Measurements from ENCODE around the gene TRAP1.

TRAP1 gene

DNA sequence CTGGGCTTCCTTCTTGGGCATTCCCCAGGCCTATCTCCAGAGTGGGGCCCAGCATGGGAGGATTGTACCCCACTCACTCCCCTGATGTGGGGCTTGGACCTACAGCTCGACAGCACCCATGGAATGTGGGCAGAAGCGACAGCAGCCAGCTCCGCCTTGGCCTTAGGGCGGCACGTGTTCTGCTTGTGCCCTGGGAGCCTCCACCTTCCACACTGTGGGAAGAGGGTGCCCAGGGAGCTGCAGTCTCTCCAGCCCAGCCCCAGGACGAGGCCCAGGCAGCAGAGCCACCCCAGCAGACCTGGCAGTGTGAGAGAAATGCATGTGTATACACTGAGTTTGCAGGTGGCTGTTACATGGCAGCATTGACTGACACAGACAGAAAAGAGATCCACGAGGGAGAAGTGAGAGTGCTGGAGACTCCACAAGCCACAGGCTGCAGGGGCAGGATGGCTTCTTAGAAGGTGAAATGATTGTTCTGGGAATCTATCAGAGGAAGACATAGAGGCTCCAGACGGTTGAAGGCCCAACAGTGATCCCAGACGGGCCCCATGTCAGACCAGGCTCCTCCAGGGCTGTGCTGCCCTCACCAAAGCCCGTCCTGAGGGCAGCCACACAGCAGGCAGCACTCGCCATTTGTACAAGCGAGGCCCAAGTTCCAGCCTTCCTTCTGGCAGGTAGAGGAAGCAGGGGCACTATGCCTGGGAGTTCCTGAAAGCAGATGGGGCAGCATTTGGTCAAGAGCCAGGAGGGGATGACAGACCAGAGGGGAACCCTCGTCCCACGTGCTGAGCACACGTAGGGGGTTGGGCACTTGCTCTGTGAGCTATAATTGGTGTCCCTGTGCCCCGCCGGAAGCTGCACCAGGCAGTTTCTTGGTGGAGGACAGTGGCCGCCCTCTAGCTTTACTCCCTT, 65.6 kb downstream of the TRAP1 start:
- DNase-seq (ENCODE audit: low spot score) = no peak

DNA sequence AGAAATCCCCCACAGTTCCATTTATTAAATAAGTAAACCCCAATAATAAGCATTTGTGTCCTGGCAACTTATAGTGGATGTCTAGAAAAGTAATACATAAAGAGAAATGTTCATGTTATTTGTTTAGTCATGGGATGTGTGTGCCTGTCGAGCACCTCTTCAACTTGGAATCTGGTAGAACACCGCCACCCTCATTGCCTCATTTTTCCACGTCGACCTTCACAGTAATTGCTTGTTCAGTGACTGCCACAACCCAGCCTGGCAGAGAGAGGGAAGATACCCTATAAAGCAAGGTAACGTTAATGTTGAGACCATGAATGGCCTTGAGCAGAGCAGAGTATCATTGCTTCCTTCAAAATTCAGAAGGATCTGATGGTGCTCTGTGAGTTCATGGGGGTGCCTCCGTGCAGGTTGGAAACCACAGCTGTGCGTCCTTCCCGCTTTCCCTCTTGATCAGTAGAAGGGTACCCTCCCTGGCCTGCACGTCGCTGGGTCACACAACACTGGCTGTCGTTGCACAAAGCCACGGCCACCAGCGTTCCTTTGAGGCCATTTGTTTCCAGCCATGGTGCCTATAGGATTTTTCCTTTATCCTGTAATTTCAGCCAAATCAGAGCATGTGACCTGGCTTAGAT, 66.6 kb downstream of the TRAP1 start:
- DNase-seq (ENCODE audit: low spot score) = no peak

DNA sequence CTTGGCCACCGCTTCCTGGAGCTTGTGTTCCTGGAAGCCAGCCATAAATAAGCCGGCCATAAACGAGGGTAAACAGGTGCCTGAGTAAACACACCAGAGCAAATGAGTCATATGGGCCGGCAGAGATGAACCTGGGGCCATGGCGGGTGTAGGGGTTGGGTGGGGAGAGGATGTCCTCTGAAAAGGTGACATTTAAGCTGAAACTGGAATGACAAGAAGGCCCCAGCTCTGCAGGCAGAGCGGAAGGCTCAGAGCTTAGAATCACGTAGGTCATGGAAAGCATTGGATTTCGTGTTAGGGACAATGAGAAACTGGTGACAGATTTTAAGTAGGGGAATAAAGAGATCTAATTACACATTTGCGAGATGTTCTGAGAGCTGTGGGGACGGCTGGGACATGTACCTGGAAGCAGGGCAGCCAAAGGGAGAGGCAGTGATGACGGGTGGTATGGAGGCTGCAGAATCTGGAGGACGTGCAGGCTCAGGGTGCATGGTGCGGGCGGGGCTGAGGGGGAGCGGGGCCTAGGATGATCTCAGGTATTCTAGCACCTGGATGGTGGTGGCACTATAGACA, 70.9 kb downstream of the TRAP1 start:
- no peak for DNase-seq (ENCODE audit: low spot score)

DNA sequence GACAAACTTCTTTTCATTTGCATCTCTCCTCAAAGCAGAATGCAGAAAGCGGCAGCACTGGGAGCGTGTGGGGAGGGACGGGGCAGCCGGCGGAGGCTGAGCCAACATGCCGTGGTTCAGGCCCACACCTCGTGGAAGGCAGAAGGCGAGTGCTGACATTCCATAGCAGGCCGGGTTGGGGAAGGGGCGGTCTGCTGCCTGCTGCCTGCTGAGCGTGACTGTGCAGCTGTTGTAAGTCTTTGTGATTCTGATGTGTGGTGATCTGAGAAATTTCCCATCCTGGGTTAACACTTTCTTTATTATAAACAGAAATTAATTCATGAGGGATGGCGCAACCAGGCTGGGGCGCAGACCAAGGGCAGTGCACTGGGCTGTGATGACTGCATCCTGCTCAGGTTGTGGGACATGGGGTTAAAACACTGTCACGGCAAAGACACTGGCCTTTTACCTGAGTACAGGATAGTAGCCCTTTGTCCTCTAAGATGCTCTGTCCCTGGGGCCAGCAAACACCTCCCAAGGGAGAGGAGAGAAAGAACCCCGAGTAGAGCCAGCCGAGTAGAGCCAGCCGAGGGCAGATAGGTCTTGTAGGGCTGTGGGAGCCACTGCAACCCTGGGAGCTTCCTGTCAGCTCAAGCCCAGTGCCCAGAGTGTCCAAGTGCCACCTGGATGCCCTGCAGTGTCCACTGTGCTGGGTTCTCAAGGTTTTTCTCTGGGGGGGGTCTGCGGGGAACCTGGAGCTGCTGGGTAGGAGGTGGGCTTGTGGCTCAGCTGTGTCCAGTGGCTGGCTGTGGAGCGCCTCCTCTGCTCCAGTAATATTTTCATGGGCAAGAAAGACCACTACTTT, 71.6 kb downstream of the TRAP1 start:
- no peak for DNase-seq (ENCODE audit: low spot score)

GRCh38 chr16:3645108-3645503, 72.2 kb downstream of the TRAP1 start:
- DNase-seq (ENCODE audit: low spot score) = no peak

DNA sequence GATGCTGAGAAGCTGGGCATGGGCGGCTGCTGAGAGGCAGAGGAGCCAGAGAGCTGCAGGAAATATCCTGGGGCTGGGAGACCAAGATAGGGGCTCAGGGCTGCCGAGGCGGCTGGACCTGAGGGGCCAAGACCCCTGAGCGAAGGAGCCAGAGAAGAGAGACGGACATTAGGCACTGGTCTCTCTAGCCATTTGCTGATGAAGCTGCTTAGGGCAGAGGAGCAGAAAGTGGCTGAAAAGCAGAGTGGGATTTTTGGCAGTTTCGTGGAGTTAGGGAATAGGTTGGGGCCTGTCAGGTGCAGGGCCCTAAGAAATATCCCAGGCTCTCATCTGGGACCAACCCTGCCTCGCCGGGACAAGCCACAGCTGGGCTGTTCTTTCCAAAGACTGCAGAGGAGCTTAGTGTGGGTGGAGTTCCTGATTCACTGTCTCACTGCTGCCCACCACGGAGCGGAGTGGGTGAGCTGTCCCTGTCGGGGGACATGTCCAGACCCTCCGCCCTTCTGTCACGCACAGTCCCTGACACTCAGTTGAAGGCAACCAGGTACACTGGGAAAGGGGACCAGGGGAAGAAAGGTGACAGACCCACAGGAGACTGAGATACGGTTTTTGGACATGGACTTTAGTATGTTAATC, 74.1 kb downstream of the TRAP1 start:
- DNase-seq (ENCODE audit: low spot score) = no peak

DNA sequence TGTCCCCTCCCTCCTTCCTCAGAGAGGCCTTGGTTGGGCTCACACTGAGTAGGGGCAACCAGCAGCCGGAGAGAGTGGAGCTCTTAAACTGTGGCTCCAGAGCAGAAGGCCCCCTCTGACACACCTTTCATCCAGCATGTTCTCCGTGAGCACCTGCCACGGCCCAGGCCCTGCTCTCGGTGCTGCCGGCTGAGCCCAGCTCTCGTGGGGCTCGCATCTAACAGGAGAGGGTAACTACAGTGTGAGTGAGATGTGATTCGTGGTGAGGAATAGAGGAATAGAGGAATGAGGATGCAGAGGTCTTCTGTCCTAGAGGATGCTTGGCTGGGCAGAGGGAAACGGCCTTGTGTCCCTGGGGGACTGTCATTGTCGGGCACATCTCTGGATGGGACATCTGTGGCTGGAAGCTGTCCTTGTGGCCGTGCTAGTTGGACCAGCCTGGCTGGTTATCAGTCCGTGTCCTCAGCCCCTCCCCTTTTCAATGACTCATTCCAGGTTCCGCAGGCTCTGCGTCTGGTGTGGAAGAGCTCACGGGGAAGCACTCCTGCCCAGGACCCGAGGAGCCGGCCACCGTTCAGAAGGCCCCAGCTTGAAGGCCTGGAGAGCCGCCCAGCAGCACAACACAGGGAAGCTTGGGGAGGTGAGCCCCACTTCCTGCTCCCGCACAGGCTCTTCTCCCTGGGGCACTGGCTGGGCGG, 74.8 kb downstream of the TRAP1 start:
- DNase-seq (ENCODE audit: low spot score) = no peak

DNA sequence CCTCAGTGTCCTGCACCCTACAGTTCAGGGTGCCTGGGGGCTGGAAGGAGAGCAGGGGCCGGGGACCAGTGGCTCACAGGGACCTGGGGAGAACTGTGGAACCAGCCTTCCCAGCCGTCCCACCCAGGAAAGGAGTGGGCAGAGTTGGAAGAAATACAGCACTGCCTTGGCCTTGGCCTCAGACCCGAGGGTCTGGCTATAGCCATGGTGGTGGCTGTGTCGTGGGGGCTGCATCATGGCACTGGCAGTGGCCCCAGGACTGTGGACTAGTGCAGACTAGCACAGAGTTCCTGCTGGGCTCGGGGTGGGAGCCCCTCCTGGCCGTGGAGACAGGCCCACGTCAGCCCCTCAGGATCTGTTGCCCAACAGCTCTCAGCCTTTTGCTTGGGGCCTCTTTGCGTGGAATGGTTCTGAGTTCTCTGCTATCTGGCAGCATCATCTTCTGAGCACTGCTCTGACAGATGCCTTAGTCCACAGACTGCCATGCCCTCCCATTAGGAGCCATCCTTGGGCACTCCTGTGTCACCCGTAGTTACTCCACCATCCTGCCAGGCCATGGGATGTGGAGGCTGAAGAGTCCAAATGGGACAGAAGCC, 75.4 kb downstream of the TRAP1 start:
- DNase-seq (ENCODE audit: low spot score) = no peak

DNA sequence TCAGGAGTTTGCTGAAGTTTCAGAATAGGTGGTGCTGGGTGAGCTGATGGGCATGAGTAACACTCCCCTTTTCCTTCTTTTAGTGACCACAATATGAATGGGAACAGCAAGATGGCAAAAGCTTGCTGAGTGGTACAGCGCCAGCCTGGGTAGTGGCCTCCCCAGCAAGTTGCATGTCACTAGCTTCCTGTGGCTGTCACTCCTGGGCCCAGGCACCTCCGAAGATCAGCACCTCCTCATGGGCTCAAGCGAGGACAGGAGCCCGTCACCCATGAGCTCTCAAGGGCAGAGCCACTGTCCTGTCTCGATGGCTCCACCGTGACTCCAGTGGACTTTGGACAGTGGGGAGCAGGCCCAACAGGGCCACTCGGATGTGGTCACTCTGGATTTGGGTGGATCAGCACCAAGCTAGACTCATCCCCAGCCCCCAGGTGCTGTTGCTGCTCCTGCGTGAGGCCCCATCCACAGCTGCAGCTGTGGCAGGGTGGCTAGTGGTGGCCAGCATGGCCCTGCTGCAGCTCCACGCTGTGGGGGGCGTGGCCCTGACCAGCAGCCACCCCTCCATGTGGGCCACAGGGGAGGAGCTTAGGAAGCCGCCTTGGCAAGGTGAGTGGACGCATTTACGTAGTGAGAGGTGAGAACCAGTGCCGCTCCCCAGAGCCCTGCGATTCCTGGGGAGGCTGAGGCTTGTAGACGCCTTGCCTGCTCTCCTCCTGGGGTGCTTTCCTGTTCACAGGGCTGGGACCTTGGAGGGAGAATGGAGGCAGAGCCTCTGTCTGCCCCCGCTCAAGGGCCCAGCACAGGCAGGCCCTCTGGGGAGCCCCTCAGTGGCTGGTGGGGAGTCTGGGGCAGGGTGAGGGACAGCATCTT, 76.5 kb downstream of the TRAP1 start:
- DNase-seq (ENCODE audit: low spot score) = no peak

- no peak for DNase-seq (ENCODE audit: low spot score)
These were observed 77.1 kb downstream of the TRAP1 start for GRCh38 chr16:3640207-3640606.

- no peak for DNase-seq (ENCODE audit: low spot score)
These were observed 78.2 kb downstream of the TRAP1 start for GRCh38 chr16:3638916-3639644.

- DNase-seq (ENCODE audit: low spot score) = no peak
These were observed 79.9 kb downstream of the TRAP1 start for GRCh38 chr16:3637371-3637923.

GRCh38 chr16:3625911-3626732, 91.2 kb downstream of the TRAP1 start:
- no peak for DNase-seq (ENCODE audit: low spot score)

GRCh38 chr16:3625331-3625730, 92.0 kb downstream of the TRAP1 start:
- DNase-seq (ENCODE audit: low spot score) = no peak

DNA sequence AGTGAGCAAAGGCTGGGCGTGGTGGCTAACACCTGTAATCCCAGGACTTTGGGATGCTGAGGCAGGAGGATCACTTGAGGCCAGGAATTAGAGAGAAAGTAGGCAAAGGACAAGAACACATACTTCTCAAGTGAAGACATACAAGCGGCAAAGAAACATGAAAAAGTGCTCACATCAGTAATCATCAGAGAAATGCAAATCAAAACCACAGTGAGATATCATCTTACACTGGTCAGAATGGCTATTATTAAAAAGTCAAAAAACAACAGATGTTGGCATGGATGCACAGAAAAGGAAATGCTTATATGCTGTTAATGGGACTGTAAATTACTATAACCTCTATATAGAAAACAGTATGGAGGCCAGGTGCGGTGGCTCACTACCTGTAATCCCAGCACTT, 93.7 kb downstream of the TRAP1 start:
- no peak for DNase-seq (ENCODE audit: low spot score)

- no peak for DNase-seq (ENCODE audit: low spot score)
These were observed 98.6 kb downstream of the TRAP1 start for GRCh38 chr16:3618769-3619141.

- no peak for DNase-seq (ENCODE audit: low spot score)
These were observed 104.5 kb downstream of the TRAP1 start for GRCh38 chr16:3612510-3613466.
